Endothelial cell of umbilical vein (primary cell): ENCODE results near the gene SEMA4C. TPM values are rescaled to one million over a fixed set of nuclear protein-coding genes. Genes with fewer than 3 reads are reported as not detected.

Experiments
- BruUV-seq: library from RNA; stranded (reverse); fragments of 400-500 nt; replicated peaks from 2 replicates; lab custom pipeline; 2021; lab: Mats Ljungman, UMichigan
- CTCF ChIA-PET: fragments of 300-600, 350-600 bp; sonication (Branson Sonifier 250); formaldehyde crosslinking; loops from one replicate; lab custom pipeline; 2021; ENCODE audit warnings: antibody characterized with exemption, inconsistent platforms; lab: Charles Lee
- POLR2A ChIA-PET: fragments of 300-600, 350-600 bp; sonication (Branson Sonifier 250); formaldehyde crosslinking; loops from one replicate; lab custom pipeline; 2021; ENCODE audit warnings: antibody characterized with exemption, inconsistent platforms; lab: Charles Lee
- DNase-seq: peaks from one replicate; pipeline ENCODE4 v3.0.0-alpha.2; 2011; ENCODE audit warnings: low read depth, low spot score
- FAIRE-seq: peaks from 2 replicates; lab custom pipeline; 2011; peaks lifted over from hg19 to GRCh38; lab: Jason Lieb, UNC
- H2AFZ ChIP-seq: 2 replicates; pipeline ENCODE4 v1.6.0; 2012; ENCODE audit warnings: low read depth, low read length, control low read depth, inconsistent platforms
- H3K27ac ChIP-seq: 2 replicates; pipeline ENCODE4 v1.5.1; 2011; ENCODE audit warnings: low read depth, mild to moderate bottlenecking, control low read depth, low read length, moderate library complexity; ENCODE audit not compliant: insufficient read depth
- H3K27me3 ChIP-seq, 2 experiments: 2 replicates each; pipeline versions ENCODE4 v1.6.0 to v1.6.1; 2011; ENCODE audit warnings: low read length in 2 of 2, mixed read lengths in 1 of 2; ENCODE audit not compliant: control insufficient read depth in 2 of 2, insufficient read depth in 2 of 2
- H3K36me3 ChIP-seq, 2 experiments: 2 replicates in 1 of 2; 3 replicates in 1 of 2; pipeline ENCODE4 v1.5.1; 2011; ENCODE audit warnings: low read length in 2 of 2, mild to moderate bottlenecking in 1 of 2, moderate library complexity in 1 of 2; ENCODE audit not compliant: control insufficient read depth in 2 of 2, insufficient read depth in 2 of 2; ENCODE audit errors: extremely low read depth in 1 of 2
- H3K4me1 ChIP-seq: 3 replicates; pipeline ENCODE4 v1.5.1; 2011; ENCODE audit warnings: mild to moderate bottlenecking, low read length; ENCODE audit not compliant: control insufficient read depth, insufficient read depth; ENCODE audit errors: extremely low read depth
- H3K4me2 ChIP-seq: 2 replicates; pipeline ENCODE4 v1.6.1; 2011; ENCODE audit warnings: low read length, control low read depth, mixed read lengths; ENCODE audit not compliant: insufficient read depth
- H3K4me3 ChIP-seq, 3 experiments: fragments of 200-600 bp in 1 of 3; sonication (generic), shearing (Covaris generic) in 1 of 3; replicated peaks in 1 of 3; 2 replicates each; pipeline ENCODE4 v1.5.1; 2011 to 2016; ENCODE audit warnings: control low read depth in 3 of 3, low read length in 3 of 3, mild to moderate bottlenecking in 2 of 3, inconsistent platforms in 1 of 3, low read depth in 1 of 3, moderate library complexity in 1 of 3; ENCODE audit not compliant: insufficient read depth in 1 of 3
- H3K79me2 ChIP-seq: 2 replicates; pipeline ENCODE4 v1.6.0; 2012; ENCODE audit warnings: low read length, inconsistent platforms; ENCODE audit not compliant: control insufficient read depth, insufficient read depth
- H3K9ac ChIP-seq: replicated peaks from 2 replicates; pipeline ENCODE3; 2011; ENCODE audit warnings: low read length, control low read depth; ENCODE audit not compliant: insufficient read depth; ENCODE audit errors: extremely low read depth
- H3K9me1 ChIP-seq: replicated peaks from 3 replicates; pipeline ENCODE4 v1.6.0; 2011; ENCODE audit warnings: mild to moderate bottlenecking, low read length; ENCODE audit not compliant: control insufficient read depth, insufficient read depth; ENCODE audit errors: extremely low read depth
- H3K9me3 ChIP-seq: replicated peaks from 2 replicates; pipeline ENCODE4 v1.5.1; 2012; ENCODE audit warnings: low read length, inconsistent platforms; ENCODE audit not compliant: control insufficient read depth, insufficient read depth
- H4K20me1 ChIP-seq: replicated peaks from 2 replicates; pipeline ENCODE3; 2011; ENCODE audit warnings: mild to moderate bottlenecking, low read length; ENCODE audit not compliant: control insufficient read depth, insufficient read depth; ENCODE audit errors: extremely low read depth
- EZH2 ChIP-seq: IDR thresholded peaks from 2 replicates; pipeline ENCODE4 v1.6.1; 2012; ENCODE audit warnings: borderline replicate concordance, low read depth, mild to moderate bottlenecking, moderate library complexity, low read length, inconsistent platforms; ENCODE audit not compliant: severe bottlenecking
- FOS ChIP-seq: IDR thresholded peaks from 2 replicates; pipeline ENCODE4 v1.6.1; 2011; ENCODE audit warnings: mild to moderate bottlenecking, low read length, moderate library complexity, borderline replicate concordance; ENCODE audit not compliant: insufficient read depth
- GATA2 ChIP-seq: IDR thresholded peaks from 2 replicates; pipeline ENCODE4 v1.7.0; 2011; ENCODE audit warnings: low read depth, mild to moderate bottlenecking, moderate library complexity, mixed read lengths, low read length; ENCODE audit not compliant: insufficient read length, insufficient read depth
- JUN ChIP-seq: IDR thresholded peaks from 2 replicates; pipeline ENCODE4 v1.6.1; 2011; ENCODE audit warnings: borderline replicate concordance, low read depth; ENCODE audit not compliant: insufficient read length, insufficient read depth
- MYC ChIP-seq: IDR thresholded peaks from one replicate; pipeline ENCODE4 v1.6.1; 2011; ENCODE audit warnings: mild to moderate bottlenecking, low read depth, low read length
- POLR2A ChIP-seq: IDR thresholded peaks from 2 replicates; pipeline ENCODE4 v1.6.1; 2012; ENCODE audit warnings: low read depth, mild to moderate bottlenecking, control low read depth, low read length
- POLR2AphosphoS5 ChIP-seq: IDR thresholded peaks from 2 replicates; pipeline ENCODE4 v1.6.1; 2012; ENCODE audit warnings: low read depth, mild to moderate bottlenecking, control low read depth, low read length, moderate library complexity; ENCODE audit not compliant: insufficient read depth
- dilution Hi-C: fragments of 300-500 bp; cut with MboI; formaldehyde crosslinking; loops from one replicate; pipeline ENCODE4 v1.15.0; 2019; ENCODE audit warnings: low sequenced_read_pairs; ENCODE audit not compliant: extremely low pct_ligation_motif_present
- intact Hi-C: fragments of 100-400 bp; cut with micrococcal nuclease; formaldehyde crosslinking; loops from one replicate; pipeline ENCODE4 v1.10.0; 2022
- polyA plus RNA-seq, 4 experiments: library from polyadenylated mRNA; depleted of rRNA in 3 of 4; stranded (reverse) in 3 of 4; unstranded in 1 of 4; fragments of >200 nt; gene quantifications; 2 replicates each; pipeline versions ENCODE4 v1.2.1 to v1.2.3, GENCODE V29; 2011 to 2012; ENCODE audit warnings: missing spikeins in 1 of 4
- total RNA-seq: library from RNA; stranded (reverse); gene quantifications from 2 replicates; pipeline ENCODE4 v1.2.3, GENCODE V29; 2021
- TF ChIP-seq, protein P1 (sequence below): IDR thresholded peaks from 2 replicates; pipeline ENCODE4 v1.6.1; 2011; ENCODE audit not compliant: insufficient read depth, insufficient read length
- TF ChIP-seq, protein P2 (sequence below), 2 donors: IDR thresholded peaks; 1 replicate in 1 of 2; 2 replicates in 1 of 2; pipeline ENCODE4 v1.5.1; 2011; ENCODE audit warnings: low read length in 2 of 2, mild to moderate bottlenecking in 2 of 2, moderate library complexity in 2 of 2, control low read depth in 1 of 2, inconsistent platforms in 1 of 2, low read depth in 1 of 2; ENCODE audit not compliant: insufficient read depth in 1 of 2; ENCODE audit errors: extremely low read depth in 1 of 2

Gene SEMA4C
- total and polyA plus RNA-seq, 2 donors (not counting 3 experiments of a cell fraction or from before 2014, with no cell fraction given): 16.4 to 17.3 TPM

DNA sequence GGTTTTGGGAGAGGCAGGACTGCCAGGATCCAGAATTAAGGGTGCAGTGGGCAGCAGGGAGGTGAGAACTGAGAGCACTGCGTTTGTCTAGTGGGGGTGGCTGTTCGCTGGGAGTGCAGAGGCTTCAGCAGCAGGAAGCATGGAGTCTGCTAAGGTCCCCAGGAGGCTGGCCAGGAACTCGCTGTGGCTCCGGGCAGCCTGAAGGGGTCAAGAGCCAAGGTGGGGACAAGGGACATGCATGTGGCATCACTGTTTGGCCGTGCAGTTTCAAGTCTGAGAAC, 43.2 kb upstream of the SEMA4C start:
- no peaks in the 10 kb centered on the region for H3K9me3 ChIP-seq
- intact Hi-C loops (no loop called here), dilution Hi-C loops (no loop called here)
- no peaks in the 10 kb centered on the region for H3K79me2 ChIP-seq
- no peak overlapping the region for H3K9ac ChIP-seq
- DNase-seq (no peak), FAIRE-seq (no peak)
- H3K4me3 ChIP-seq: no peak overlapping the region
- no peak for TF ChIP-seq EZH2
- TF ChIP-seq, protein P1, sequence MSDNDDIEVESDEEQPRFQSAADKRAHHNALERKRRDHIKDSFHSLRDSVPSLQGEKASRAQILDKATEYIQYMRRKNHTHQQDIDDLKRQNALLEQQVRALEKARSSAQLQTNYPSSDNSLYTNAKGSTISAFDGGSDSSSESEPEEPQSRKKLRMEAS: no peak
- TF ChIP-seq GATA2: no peak
- no peak for TF ChIP-seq FOS
- no peak for TF ChIP-seq POLR2A
- no peak for TF ChIP-seq MYC
- TF ChIP-seq, protein P2, sequence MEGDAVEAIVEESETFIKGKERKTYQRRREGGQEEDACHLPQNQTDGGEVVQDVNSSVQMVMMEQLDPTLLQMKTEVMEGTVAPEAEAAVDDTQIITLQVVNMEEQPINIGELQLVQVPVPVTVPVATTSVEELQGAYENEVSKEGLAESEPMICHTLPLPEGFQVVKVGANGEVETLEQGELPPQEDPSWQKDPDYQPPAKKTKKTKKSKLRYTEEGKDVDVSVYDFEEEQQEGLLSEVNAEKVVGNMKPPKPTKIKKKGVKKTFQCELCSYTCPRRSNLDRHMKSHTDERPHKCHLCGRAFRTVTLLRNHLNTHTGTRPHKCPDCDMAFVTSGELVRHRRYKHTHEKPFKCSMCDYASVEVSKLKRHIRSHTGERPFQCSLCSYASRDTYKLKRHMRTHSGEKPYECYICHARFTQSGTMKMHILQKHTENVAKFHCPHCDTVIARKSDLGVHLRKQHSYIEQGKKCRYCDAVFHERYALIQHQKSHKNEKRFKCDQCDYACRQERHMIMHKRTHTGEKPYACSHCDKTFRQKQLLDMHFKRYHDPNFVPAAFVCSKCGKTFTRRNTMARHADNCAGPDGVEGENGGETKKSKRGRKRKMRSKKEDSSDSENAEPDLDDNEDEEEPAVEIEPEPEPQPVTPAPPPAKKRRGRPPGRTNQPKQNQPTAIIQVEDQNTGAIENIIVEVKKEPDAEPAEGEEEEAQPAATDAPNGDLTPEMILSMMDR (IDR thresholded peaks at IDR 0.05; ENCODE audit: extremely low read depth in 1 of 2, insufficient read depth in 1 of 2, low read depth in 1 of 2, low read length in 2 of 2): no peak
- TF ChIP-seq POLR2AphosphoS5: no peak
- no peak for TF ChIP-seq JUN
- no peaks in the 10 kb centered on the region for H4K20me1 ChIP-seq
- H3K4me2 ChIP-seq: no peak overlapping the region
- H3K27ac ChIP-seq: no peak overlapping the region
- no peaks in the 10 kb centered on the region for H3K36me3 ChIP-seq
- H3K27me3 ChIP-seq: peaks cover 2 to 4% of the 10 kb centered on the region in 2 experiments
- POLR2A ChIA-PET: no interaction called here
- H3K4me1 ChIP-seq: no peaks in the 10 kb centered on the region
- no peaks in the 10 kb centered on the region for H3K9me1 ChIP-seq
- no peak overlapping the region for H2AFZ ChIP-seq
- CTCF ChIA-PET: interaction anchor here (0.9 kb wide), 1 partner anchor 44 kb away, joined by 3 read pairs; no protein-coding TSS in a partner anchor
- BruUV-seq: no TSS peak
